Stimulated activated naive CD4-positive, alpha-beta T cell (primary cell): ENCODE data around the gene ZNF491.
A peak's percentile ranks its signal among the peaks of the same experiment; 100 is the strongest.
"Not testable (repeated sequence)": the region's sequence is repeated elsewhere in the genome, so short reads cannot be mapped to it uniquely, and the experiment has no call there.

ENCODE experiments used
- DNase-seq, 6 experiments: peaks; one replicate each; lab custom pipeline; 2025; lab: John Stamatoyannopoulos, UW

The ZNF491 gene

GRCh38 chr19:11806354-11807098, 8.2 kb downstream of the ZNF491 start:
- DNase-seq, result no peak

- no peak for DNase-seq
These were observed 8.7 kb downstream of the ZNF491 start for GRCh38 chr19:11807099-11807380.

GRCh38 chr19:11813703-11814028, 15.3 kb downstream of the ZNF491 start:
- no peak for DNase-seq

- DNase-seq, result peak; percentile 54 to 85 (median 74)
These were observed 15.8 kb downstream of the ZNF491 start, which contains the start of gene ZNF440 for GRCh38 chr19:11814029-11814699. Gene ZNF440, plus strand, starts transcription at chr19:11814273. Its CDS starts 175 bp downstream, at chr19:11814448.

GRCh38 chr19:11814700-11815035, 16.3 kb downstream of the ZNF491 start:
- DNase-seq, result no peak

GRCh38 chr19:11821474-11822109, 23.3 kb downstream of the ZNF491 start:
- no peak for DNase-seq

GRCh38 chr19:11828957-11829876, 30.9 kb downstream of the ZNF491 start:
- not testable (repeated sequence) for DNase-seq

- DNase-seq, result no peak
These were observed 34.1 kb downstream of the ZNF491 start for GRCh38 chr19:11832253-11832912.

GRCh38 chr19:11833541-11833940, 35.2 kb downstream of the ZNF491 start:
- no peak for DNase-seq

- DNase-seq, result not testable (repeated sequence)
These were observed 37.3 kb downstream of the ZNF491 start for GRCh38 chr19:11835626-11836066.

- no peak for DNase-seq
These were observed 45.4 kb downstream of the ZNF491 start for GRCh38 chr19:11843722-11844121.

GRCh38 chr19:11847615-11848014, 49.3 kb downstream of the ZNF491 start:
- DNase-seq, result not testable (repeated sequence)

- no peak for DNase-seq
These were observed 49.9 kb downstream of the ZNF491 start for GRCh38 chr19:11848200-11848593.

- DNase-seq, result peak; percentile 83 to 91 (median 86)
These were observed 50.5 kb downstream of the ZNF491 start, which contains the start of gene ZNF439 for GRCh38 chr19:11848594-11849469. Gene ZNF439, plus strand, starts transcription at chr19:11848726. Its CDS starts 142 bp downstream, at chr19:11848868.

- DNase-seq, result not testable (repeated sequence)
These were observed 52.0 kb downstream of the ZNF491 start for GRCh38 chr19:11850289-11850688.

- DNase-seq, result no peak
These were observed 55.0 kb downstream of the ZNF491 start for GRCh38 chr19:11853358-11853757.

GRCh38 chr19:11856596-11857250, 58.4 kb downstream of the ZNF491 start:
- no peak for DNase-seq
